TTC549 (cell line): Measurements from ENCODE around the gene USP20.

Source experiments
- FAIRE-seq: peaks from 2 replicates; lab custom pipeline; 2012; peaks lifted over from hg19 to GRCh38; lab: Jason Lieb, UNC

The USP20 gene

DNA sequence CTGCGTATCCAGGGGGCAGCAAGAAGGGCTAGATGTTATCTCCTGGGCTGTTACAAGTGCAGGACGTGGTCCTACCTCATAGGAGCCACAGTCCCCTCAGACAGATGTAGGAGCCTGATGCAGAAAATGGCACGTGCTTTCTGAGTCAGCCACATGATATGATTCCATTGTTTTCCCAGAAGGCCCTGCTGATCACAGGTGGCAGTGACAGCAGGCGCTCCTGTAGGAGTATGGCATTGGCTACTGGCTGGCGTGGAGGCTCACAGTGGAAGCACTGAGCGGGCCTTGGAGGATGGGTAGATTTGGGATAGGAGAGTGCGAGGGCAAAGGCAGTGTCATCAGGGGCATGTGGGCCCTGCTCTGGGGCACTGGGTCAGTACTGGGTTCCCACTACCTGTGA is 21.9 kb downstream of the USP20 start:
- no peak for FAIRE-seq

DNA sequence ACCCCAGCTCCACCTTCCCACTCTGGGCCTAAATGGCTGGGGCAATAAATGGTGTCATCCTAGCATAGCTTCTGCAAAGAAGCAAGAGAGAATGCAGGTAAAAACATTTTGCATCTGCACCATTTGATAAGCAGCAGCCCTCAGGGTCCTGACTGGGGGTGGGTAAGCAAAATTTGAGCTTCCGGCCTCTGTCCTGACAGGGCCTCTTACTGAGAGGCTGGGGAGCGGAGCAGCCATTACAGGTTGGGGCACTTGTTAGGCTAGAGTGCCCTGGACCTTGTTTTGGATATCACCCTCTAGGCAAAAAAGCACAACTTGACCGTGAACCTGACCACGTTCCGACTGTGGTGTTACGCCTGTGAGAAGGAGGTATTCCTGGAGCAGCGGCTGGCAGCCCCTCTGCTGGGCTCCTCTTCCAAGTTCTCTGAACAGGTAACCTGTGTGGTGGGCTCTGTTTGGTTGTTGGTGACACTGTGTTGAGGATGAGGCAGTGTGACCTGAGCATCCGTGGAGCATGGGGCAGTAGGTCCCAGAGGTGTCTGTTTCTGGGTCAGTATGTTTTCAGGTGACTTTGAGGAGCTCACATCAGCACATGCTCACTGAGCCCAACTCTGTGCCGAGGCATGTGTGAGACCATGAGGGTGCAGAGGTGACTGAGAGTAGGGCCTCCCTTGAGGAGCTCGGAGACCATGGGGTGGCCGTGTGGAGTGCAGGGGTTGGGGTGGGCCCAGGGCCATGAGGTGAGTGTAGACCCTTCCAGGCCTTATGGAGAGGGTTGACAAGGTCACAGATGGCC is 23.1 kb downstream of the USP20 start:
- no peak for FAIRE-seq

DNA sequence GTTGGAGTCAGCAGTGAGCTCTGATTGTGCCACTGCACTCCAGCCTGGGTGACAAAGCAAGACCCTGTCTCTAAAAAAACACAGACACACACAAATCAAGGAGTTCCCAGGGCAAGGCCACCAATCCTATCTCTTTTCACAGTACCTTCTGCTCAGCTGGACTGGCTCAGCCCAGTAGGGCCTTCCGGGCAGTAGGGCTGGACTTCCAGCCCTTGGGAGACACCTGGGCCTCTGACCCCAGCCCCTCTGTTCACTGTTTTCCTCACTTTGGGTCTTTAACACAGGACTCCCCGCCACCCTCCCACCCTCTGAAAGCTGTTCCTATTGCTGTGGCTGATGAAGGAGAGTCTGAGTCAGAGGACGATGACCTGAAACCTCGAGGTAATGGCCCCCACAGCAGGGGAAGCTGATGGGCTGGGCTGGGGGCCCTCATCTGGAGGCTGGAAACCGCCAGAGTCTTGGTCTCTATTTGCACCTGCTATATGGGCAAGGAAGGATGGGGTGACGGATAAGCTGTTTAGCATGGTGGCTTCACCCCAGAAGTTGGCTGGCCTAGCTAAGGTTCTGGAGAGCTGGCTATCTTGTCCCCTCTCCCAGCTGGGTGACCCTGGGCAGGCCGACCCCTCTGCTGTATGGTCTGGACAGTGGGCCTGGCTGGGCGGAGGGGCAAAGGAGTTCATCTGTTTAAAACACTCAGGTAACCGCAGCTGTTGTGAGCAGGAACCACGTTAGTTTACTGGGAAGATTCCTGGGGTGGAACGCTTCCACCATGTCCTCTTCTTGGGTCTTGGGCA is 25.6 kb downstream of the USP20 start:
- FAIRE-seq: no peak

DNA sequence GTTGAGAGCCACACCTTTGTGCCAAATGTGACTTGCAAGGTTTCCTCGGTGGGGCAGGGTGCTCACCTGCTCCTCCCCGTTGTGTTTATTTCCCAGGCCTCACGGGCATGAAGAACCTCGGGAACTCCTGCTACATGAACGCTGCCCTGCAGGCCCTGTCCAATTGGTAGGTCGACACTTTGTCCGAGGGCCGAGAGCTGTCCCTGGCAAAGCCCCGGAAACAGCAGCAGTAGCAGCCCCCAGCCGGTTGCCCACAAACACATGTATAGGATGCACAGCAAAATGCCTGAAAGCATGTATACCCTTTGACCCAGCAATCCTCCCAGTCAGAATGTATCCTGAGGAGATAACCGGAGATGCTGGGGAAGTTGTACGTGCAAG is 26.2 kb downstream of the USP20 start:
- FAIRE-seq: no peak

DNA sequence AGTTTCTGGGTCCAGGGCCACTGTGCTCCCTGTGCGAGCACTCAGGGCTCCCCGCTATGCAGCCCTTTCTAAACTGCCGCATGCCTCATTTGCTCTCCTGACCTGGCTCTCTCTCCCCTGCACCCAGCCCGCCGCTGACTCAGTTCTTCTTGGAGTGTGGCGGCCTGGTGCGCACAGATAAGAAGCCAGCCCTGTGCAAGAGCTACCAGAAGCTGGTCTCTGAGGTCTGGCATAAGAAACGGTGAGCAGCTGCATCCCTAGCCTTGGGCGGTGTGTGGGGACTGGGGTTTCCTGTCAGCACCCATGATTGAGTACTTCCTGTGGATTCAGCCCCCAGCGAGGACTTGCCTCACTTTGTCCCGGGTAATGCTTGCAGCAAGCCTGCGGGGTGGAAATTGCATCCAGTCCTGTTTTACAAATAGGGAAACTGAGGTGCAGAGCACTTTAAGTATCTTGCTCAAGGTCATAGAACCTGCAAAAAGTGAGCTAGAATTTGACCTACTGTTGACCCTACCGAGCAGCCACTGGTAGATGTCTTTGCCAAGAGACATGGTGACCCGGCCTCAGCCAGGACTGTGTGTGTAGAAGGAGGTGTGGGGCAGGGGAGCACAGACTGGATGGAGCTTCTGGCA is 27.9 kb downstream of the USP20 start:
- no peak for FAIRE-seq

DNA sequence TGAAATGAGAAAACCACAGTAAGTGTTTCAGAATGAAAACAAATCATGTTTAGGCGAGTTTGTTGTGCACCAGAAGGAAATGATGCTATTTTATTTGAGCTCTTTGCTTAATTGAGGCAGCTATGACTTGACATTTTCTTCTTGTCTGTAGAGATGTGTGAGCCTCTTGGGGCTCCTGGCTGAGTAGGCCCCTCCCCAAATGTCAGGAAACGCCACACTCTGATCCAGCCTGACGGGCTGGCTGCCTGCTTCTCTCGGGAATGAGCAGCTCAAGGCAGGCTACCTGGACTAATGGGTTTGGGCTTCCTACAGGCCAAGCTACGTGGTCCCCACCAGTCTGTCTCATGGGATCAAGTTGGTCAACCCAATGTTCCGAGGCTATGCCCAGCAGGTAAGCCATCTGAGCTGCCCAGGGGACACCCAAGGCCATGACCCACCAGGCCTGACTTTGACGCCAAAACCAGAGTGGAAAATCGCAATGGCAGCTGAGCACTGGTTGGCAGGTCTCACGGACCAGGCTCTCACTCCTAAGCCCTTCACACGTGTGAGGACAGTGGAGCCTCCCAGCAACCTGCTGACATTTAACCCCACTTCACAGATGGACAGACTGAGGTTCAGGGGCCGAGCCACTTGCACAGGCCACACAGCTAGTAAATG is 29.9 kb downstream of the USP20 start:
- no peak for FAIRE-seq

DNA sequence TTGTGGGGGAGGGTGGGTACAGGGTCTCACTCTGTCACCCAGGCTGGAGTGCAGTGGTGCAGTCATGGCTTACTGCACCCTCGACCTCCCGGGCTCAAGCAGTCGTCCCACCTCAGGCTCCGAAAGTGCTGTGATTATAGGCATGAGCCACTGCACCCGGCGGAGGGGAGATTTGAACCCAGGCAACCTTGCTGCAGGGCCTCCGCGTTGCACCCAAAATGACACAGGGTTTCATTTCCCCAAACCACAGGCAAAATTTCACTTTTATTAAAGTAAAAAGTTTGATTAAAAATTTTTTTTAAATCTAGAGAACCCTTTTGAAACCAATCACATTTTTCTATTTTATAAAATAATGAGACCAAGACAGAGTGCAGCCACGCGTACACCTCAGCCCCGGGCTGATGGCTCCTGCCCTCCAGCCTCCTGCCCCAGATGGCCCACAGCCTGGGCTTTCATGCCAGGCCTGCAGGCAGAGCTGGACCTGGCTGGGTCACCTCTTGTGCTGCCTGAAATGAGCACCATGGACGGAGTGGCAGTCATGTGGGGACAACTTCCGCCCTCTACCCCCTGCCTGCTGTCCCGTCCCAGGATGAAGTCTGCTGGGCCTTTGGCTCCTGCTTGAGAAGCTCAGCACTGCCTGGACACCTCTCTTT is 30.5 kb downstream of the USP20 start:
- no peak for FAIRE-seq

DNA sequence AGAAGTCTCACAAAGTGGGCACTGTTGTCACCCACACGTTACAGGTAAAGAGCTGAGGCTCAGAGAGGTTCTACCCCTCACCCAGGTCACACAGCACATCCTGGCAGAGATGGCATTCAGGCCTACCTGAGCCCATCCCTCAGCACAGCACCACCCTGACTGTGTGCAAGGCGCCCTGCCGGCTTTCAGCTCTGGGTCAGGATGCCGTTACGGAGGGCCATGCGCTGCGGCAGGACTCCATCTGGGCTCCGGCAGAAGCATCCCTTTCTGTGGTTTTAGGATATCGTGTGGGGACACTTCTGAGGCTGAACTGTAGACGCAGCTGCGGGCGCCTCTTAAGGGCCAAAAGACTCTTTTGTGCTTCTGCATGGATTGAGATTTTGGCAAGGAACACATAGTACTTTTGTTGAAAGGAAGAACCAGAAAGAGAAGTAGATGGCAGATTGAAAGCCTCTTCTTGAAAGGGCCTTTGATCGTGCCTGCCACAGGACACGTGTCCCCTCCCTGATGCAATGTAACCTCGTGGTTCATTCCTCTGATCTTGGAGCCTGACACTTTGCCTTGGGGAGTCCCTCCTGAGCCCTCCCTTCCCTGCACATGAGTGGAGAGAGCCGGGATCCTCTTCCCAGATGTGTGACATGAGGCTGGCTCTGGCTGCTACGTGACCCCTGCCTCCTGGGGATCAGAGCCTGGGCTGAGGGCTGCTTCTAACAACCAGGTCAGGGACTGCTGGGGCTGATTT is 31.3 kb downstream of the USP20 start:
- no peak for FAIRE-seq

DNA sequence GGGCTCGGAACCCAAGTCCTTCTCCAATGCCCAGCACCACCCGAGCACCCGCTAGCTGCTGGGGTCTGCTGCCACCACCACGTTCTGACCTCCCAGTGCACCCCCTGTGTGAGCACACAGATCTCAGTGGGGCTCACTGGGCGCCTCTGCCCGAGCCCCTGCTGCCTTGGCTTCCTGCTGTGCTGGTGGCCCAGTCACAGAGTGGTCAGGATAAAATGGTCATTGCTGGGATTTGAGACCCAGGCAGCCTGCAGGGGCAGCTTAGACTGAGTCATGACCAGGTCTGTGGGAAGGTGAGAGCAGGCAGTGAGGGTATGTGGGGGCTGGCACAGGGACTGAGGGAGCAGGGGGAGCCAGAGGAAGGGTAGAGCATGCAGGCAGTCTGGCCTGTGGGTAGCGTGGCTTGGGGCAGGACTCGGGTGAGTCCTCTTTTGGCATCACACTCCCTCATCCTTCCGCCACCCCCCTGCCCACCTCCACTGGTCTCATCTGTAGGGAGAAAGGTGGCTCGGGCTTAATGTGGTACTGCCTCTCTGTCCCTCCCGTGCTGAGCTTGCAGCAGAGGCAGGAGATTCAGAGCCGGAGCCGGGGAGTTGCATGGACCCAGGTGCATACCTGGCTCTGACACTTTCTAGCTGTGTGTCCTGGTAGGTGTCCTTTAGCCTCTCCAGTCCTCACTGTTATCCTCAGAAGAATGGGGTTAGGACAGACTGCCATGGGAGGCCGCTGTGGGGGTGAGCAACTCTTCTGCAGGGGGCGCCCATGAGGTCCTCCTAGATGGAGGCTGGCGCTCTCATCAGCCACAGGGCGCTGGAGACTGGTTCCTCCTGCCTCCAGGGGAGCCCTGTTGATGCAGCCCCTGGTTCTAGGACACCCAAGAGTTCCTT is 32.1 kb downstream of the USP20 start:
- FAIRE-seq: no peak

DNA sequence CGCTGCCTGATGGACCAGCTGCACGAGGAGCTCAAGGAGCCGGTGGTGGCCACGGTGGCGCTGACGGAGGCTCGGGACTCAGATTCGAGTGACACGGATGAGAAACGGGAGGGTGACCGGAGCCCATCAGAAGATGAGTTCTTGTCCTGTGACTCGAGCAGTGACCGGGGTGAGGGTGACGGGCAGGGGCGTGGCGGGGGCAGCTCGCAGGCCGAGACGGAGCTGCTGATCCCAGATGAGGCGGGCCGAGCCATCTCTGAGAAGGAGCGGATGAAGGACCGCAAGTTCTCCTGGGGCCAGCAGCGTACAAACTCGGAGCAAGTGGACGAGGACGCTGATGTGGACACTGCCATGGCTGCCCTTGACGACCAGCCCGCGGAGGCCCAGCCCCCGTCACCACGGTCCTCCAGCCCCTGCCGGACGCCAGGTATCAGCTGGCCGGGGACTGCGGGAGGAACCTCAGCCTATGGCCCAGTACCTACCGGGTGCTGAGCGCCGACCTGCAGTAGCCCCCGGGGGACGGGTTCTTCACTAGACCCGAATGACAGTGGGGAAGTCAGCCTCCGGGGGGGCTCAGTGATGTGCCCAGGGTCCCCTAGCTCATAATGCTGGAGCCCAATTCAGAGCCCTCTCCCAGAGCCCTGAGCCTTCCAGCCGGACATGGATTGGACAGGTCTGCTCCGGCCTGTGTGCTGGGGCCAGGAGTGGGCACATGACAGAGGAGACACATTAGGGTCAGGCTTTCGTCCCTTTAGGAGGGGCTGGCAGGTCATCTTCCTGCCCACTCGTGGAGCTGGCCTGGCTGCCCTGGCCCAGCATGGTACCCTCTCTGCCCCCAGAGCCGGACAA is 33.0 kb downstream of the USP20 start:
- no peak for FAIRE-seq

DNA sequence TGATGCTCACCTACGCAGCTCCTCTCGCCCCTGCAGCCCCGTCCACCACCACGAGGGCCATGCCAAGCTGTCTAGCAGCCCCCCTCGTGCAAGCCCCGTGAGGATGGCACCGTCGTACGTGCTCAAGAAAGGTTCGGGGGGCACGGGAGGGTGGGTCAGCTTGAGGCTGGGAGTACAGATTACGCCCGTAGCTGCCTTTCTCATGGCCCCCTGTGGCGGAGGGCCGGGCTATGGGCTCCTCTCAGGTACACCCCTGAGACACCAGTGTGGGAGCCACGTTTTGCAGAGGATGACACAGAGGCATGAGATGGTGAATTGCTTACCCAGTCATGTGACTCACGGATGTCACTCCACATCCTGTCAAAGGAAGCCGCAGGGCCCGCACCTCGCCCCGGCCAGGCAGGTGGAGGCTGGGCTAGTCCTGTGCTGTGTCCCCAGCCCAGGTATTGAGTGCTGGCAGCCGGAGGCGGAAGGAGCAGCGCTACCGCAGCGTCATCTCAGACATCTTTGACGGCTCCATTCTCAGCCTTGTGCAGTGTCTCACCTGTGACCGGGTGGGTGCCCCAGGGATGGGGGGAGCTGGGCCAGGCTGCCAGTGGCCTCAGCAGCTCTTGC is 33.7 kb downstream of the USP20 start:
- no peak for FAIRE-seq

DNA sequence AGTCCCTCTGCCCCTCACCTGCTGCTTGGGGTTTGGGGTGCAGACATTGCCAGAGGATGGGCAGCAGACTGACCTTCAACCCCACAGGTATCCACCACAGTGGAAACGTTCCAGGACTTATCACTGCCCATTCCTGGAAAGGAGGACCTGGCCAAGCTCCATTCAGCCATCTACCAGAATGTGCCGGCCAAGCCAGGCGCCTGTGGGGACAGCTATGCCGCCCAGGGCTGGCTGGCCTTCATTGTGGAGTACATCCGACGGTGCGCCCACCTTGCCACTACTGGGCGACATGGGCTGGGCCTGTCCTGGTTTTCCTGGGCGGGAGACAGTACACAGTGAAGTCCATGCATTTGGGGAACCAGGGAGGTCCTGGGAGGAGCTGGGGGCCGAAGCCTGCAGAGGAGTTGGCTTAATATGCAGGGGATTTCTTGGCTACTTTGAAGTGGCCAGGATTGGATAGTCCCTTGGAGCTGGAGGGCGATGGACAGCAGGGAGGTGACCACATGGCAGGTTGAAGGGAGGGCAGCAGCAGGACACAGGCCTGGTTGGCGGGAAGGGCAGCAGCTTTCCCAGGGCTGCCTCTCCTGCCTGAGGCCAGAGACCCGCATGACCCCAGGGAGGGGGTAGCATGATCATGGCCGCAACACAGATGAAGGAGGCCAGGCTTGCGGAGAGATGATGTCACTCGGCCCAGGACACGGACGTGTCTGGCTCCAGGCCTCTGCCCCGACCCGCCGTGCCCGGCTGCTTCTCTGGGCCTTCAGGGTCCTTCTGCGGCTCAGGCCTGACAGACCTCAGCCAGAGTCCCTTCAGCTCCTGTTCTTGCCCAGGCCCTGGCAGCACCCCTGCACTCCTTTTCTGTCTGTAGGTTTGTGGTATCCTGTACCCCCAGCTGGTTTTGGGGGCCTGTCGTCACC is 34.6 kb downstream of the USP20 start:
- no peak for FAIRE-seq

DNA sequence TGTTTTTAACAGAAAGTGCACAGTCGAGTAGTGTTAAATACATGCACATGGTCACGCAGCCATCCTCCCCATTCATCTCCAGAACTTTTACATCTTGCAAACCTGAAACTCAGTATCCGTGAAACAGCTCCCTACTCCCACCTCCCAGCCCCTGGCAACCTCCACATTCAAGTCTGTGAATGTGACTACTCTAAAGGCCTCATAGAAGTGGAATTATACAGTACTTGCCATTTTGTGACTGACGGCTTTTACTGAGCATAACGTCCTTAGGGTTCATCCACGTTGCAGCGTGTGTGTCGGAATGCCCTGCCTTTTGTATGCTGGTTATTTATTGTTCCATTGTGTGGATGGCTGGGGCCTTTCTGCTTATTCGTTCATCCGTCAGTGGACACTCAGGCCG is 35.8 kb downstream of the USP20 start:
- no peak for FAIRE-seq

DNA sequence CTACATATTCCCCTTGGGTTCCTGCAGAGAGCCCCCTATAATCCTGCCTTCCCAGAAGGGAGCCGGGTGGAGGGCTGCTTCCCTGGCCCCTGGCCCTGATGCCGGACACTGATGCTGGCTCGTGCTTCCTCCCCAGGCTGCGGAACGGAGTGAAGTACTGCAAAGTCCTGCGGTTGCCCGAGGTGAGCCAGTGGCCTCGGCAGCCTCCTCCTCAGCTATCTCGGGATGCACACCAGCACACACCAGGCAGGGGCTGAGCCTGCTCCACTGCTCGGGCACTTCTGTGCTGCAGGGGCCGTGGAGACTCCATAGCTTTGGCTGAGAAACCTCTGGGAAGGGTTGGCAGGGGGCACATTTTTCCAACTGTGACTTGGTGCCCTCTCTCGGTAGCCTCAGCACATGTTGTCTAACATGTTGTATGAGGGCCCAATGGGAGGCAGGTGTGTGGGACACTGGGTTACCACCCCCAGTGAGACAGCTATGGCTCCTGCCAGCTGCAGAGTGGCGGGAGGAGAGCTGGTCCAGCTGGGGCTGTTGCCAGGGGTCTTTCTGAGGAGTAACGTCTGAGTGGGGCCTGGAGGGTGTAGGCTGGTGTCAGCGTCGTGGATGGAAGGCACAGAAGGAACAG is 38.4 kb downstream of the USP20 start:
- FAIRE-seq: no peak

DNA sequence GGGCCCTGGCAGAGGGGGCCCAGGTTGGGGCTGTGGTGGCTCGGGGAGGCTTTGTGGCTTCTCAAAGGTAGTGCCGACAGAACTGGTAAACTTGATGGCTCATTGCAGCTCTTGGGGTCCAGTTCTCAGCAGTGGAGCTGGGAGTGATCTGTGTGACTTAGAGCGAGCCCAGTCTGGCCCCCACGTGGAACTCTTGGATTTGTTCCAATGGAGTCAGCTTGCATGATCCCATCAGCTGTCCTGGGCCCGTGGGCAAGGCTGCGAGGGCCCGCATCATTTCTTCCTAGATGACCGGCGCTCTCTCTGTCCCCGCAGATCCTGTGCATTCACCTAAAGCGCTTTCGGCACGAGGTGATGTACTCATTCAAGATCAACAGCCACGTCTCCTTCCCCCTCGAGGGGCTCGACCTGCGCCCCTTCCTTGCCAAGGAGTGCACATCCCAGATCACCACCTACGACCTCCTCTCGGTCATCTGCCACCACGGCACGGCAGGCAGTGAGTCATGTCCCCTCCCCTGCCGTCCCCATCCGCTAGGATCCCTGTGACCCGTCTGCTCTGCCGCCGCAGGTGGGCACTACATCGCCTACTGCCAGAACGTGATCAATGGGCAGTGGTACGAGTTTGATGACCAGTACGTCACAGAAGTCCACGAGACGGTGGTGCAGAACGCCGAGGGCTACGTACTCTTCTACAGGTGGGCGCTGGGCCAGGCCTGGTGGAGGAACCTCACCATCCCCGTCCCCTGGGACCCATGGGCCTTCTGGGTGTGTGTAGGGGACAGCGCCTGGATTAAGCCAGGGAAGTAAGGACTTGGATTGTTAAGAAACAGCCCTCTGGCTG is 39.2 kb downstream of the USP20 start:
- FAIRE-seq: no peak

DNA sequence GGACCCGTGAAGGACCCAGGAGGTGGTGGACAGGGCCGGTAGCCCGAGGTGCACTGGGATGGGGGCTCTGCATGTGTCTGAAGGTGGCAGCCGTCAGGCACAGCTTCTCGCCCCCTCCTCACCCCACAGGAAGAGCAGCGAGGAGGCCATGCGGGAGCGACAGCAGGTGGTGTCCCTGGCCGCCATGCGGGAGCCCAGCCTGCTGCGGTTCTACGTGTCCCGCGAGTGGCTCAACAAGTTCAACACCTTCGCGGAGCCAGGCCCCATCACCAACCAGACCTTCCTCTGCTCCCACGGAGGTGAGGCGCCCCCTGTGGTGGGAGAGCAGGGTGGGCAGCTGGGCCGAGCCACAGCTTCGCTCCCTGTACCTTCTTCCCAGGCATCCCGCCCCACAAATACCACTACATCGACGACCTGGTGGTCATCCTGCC is 39.9 kb downstream of the USP20 start:
- no peak for FAIRE-seq
